ENCODE results near the gene DEFB124.

DEFB124 gene

GRCh38 chr20:31496761-31497295 is 21.9 kb upstream of the DEFB124 start:
- peaks cover 47% of the 10 kb centered on the region for H3K27me3 ChIP-seq
- no peak for TF ChIP-seq CTCF (IDR thresholded peaks at IDR 0.05)
- H3K4me3 ChIP-seq (ENCODE audit: low read depth in 1 of 2, low read length in 1 of 2), result no peak overlapping the region
- H3K36me3 ChIP-seq, result no peaks in the 10 kb centered on the region
- H3K4me1 ChIP-seq (ENCODE audit: control insufficient read depth in 1 of 2, insufficient read depth in 1 of 2, low read depth in 1 of 2, low read length in 1 of 2), result no peaks in the 10 kb centered on the region
- no peaks in the 10 kb centered on the region for H3K9me3 ChIP-seq
- no peak overlapping the region for H3K27ac ChIP-seq

- no peaks in the 10 kb centered on the region for H3K9me3 ChIP-seq
- no peak for TF ChIP-seq CTCF (IDR thresholded peaks at IDR 0.05)
- H3K27me3 ChIP-seq, result peaks cover 39% of the 10 kb centered on the region
- H3K27ac ChIP-seq, result no peak overlapping the region
- H3K4me3 ChIP-seq (ENCODE audit: low read depth in 1 of 2, low read length in 1 of 2), result no peak overlapping the region
- H3K4me1 ChIP-seq (ENCODE audit: control insufficient read depth in 1 of 2, insufficient read depth in 1 of 2, low read depth in 1 of 2, low read length in 1 of 2), result no peaks in the 10 kb centered on the region
- no peaks in the 10 kb centered on the region for H3K36me3 ChIP-seq
Measured at GRCh38 chr20:31494131-31494530, 19.2 kb upstream of the DEFB124 start.

- H3K36me3 ChIP-seq, result no peaks in the 10 kb centered on the region
Measured at GRCh38 chr20:31490752-31491151, 15.8 kb upstream of the DEFB124 start.

GRCh38 chr20:31489152-31489551 is 14.2 kb upstream of the DEFB124 start:
- H3K27ac ChIP-seq, result no peak overlapping the region
- H3K4me1 ChIP-seq (ENCODE audit: control insufficient read depth in 1 of 2, insufficient read depth in 1 of 2, low read depth in 1 of 2, low read length in 1 of 2), result no peaks in the 10 kb centered on the region
- no peaks in the 10 kb centered on the region for H3K36me3 ChIP-seq
- H3K27me3 ChIP-seq, result peaks cover 51% of the 10 kb centered on the region
- TF ChIP-seq CTCF (IDR thresholded peaks at IDR 0.05), result no peak
- H3K4me3 ChIP-seq (ENCODE audit: low read depth in 1 of 2, low read length in 1 of 2), result no peak overlapping the region
- H3K9me3 ChIP-seq, result no peaks in the 10 kb centered on the region

More at GRCh38 chr20:31490752-31491151, 15.8 kb upstream of the DEFB124 start:
- Histone ChIP-seq H3K4me1 (ENCODE audit: control insufficient read depth in 1 of 2, insufficient read depth in 1 of 2, low read depth in 1 of 2, low read length in 1 of 2) (no peaks in the 10 kb centered on the region), H3K27me3 (peaks cover 44% of the 10 kb centered on the region), H3K4me3 (ENCODE audit: low read depth in 1 of 2, low read length in 1 of 2) (no peak overlapping the region), H3K27ac (no peak overlapping the region), H3K9me3 (no peaks in the 10 kb centered on the region)
- TF ChIP-seq CTCF (IDR thresholded peaks at IDR 0.05), result no peak

GRCh38 chr20:31488115-31488514 is 13.2 kb upstream of the DEFB124 start:
- H3K27ac ChIP-seq, result no peak overlapping the region
- no peak overlapping the region for H3K4me3 ChIP-seq (ENCODE audit: low read depth in 1 of 2, low read length in 1 of 2)
- H3K27me3 ChIP-seq, result peaks cover 60% of the 10 kb centered on the region
- H3K4me1 ChIP-seq (ENCODE audit: control insufficient read depth in 1 of 2, insufficient read depth in 1 of 2, low read depth in 1 of 2, low read length in 1 of 2), result no peaks in the 10 kb centered on the region
- no peak for TF ChIP-seq CTCF (IDR thresholded peaks at IDR 0.05)
- H3K36me3 ChIP-seq, result no peaks in the 10 kb centered on the region
- H3K9me3 ChIP-seq, result no peaks in the 10 kb centered on the region

Data from neutrophil (primary cell).